Activated naive CD4-positive, alpha-beta T cell treated with anti-CD3 and anti-CD28 coated beads, Interleukin-2, amount 50 U/mL, for 16 hours (primary cell): ENCODE data around the gene TAAR8.
"Not testable (repeated sequence)": the region's sequence is repeated elsewhere in the genome, so short reads cannot be mapped to it uniquely, and the experiment has no call there.

Experiments
- DNase-seq: peaks from one replicate; pipeline ENCODE4 v3.0.0-alpha.2; 2020

Gene TAAR8

GRCh38 chr6:132548746-132549463 is 3.6 kb upstream of the TAAR8 start:
- no peak for DNase-seq

DNA sequence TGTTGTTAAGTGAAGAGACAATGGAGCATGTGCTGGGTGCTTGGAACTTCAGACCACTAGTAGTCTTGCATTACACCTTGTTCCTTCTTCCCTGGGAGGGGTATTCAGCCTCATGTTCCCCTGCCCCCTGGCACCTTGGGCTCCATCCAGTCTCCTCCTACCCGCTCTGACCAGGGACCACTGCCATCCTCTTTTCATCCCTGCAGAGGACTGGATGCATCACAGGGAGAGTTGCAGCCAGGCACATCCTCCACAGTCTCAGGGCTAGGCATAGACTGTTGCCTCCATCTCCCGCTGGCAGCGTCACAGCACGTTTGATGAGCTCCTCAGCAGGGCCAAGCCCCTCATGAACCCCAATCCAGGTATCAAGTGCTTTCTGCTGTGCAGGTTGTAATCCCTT is 1.3 kb upstream of the TAAR8 start:
- DNase-seq = no peak

DNA sequence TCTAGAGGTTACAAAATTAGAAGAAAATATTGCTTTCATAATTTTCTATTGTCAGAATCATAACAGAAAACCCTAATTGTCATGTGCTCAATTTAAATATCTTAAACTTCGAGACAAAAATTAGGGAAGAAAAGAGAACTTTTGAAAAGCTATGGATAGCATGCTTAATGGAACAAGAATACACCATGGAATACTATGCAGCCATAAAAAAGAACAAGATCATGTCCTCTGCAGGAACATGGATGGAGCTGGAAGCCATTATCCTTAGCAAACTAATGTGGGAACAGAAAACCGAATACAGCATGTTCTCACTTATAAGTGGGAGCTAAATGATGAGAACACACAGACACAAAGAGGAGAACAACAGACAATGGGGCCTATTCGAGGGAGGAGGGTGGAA is 7.6 kb downstream of the TAAR8 start:
- DNase-seq = not testable (repeated sequence)

GRCh38 chr6:132566404-132566803 is 13.9 kb downstream of the TAAR8 start:
- DNase-seq = no peak

DNA sequence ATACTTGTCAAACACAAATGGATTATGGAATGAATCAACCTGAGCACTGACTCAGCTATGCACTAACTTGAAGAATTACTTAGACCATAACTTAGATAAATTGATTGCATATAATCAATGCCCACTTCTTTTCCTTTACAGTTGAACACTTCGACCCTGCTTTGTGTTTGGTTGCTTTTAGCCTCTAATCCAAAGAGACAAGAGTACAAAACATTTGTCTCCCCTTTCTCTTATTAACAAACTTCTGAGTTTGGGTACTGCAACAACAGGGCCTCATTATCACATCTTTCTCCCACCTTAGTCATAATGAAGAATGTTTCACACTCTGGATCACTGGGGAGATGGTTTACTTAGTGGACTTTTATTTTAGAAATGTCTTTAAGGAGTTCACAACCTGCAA is 15.1 kb downstream of the TAAR8 start:
- no peak for DNase-seq

DNA sequence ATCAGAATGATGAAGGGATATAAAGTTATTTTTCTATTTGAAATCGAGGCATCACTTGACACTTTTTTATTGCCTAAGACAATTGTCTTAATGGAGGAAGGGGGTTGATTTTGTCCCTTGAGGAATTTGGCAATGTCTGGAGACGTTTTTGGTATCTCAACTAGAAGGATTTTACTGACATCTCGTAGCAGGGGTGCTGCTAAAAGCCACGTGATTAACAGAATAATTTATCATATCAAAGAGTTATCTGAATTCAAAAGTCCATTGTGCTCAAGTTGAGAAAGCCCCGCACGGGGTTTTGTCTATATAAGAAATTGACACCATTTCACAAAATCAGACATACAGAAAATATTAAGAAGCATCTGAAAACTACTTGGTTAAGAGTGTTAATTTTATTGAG is 16.1 kb downstream of the TAAR8 start:
- DNase-seq = no peak

GRCh38 chr6:132569170-132569569 is 16.7 kb downstream of the TAAR8 start:
- DNase-seq = no peak

DNA sequence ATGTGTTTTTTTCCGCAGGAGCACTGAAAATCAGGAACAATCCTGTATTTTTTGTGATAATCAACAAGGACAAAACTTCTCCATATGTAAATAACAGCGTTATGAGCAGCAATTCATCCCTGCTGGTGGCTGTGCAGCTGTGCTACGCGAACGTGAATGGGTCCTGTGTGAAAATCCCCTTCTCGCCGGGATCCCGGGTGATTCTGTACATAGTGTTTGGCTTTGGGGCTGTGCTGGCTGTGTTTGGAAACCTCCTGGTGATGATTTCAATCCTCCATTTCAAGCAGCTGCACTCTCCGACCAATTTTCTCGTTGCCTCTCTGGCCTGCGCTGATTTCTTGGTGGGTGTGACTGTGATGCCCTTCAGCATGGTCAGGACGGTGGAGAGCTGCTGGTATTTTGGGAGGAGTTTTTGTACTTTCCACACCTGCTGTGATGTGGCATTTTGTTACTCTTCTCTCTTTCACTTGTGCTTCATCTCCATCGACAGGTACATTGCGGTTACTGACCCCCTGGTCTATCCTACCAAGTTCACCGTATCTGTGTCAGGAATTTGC is 17.8 kb downstream of the TAAR8 start, which contains the start of gene TAAR6:
Gene TAAR6, plus strand, starts transcription at position 102 of the 557 bp plus-strand sequence. Its CDS starts 0 bp downstream, at position 102.
- DNase-seq = no peak

DNA sequence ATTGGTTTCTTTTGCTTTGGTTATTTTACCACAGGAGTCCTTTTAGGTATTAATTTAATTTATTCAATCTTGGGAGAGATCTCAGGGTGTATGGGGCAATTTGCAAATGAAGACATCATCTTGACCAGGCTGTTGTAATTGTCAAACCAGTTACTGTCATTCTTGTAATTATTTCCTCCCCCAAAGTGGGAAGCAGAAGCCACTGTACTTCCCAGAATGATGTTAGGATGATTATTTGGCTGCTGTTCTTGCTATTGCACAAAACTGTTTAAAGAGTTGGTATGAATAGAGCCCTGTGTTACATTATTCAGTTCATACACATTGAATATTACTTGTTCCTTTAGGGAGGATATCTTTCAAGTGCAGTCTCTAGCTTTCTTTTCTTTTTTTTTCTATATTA is 19.3 kb downstream of the TAAR8 start:
- DNase-seq = no peak

DNA sequence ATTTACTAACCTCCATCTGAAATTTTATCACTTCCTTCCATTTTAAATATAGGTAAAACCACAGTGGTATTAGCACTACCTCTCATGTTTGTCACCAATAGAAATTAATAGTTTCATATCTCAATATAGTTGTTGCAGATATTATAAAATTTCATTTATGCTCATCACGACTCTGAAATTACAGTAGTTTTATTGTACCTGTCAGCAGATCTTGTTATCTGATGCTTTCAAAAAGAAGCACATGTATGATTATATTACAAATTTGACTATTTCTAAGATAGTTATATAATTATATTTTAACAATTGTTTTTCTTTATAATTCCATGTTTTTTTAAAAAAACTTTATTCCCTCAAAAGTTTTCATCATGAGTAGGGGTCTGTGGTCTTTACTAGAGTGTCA is 32.2 kb downstream of the TAAR8 start:
- no peak for DNase-seq

GRCh38 chr6:132587424-132587823 is 35.0 kb downstream of the TAAR8 start:
- DNase-seq = no peak

DNA sequence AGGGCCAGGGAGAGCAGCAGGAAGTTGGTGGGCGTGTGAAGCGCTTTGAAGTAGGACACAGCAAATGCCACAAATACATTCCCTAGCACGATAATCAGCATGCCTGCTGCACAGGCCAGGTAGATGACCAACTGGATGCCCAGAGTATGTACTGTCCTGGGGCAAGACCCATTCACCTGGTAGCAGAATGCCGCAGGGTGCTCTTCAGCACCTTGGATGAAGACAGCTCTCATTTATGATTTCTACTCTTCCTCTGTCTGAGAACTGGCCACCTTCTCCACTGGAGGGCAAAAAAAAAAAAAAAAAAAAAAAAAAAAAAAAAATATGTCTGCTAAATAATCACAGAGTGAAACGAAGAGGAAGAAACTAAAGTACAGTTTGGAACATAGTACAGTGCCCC is 37.0 kb downstream of the TAAR8 start, which contains the start of gene TAAR5:
Gene TAAR5, minus strand, starts transcription at position 288 of the 400 bp plus-strand sequence. Its CDS starts 55 bp downstream, at position 233.
- DNase-seq = no peak

GRCh38 chr6:132590362-132590761 is 37.9 kb downstream of the TAAR8 start:
- no peak for DNase-seq

- no peak for DNase-seq
Observed at GRCh38 chr6:132592855-132593254, 40.4 kb downstream of the TAAR8 start.

DNA sequence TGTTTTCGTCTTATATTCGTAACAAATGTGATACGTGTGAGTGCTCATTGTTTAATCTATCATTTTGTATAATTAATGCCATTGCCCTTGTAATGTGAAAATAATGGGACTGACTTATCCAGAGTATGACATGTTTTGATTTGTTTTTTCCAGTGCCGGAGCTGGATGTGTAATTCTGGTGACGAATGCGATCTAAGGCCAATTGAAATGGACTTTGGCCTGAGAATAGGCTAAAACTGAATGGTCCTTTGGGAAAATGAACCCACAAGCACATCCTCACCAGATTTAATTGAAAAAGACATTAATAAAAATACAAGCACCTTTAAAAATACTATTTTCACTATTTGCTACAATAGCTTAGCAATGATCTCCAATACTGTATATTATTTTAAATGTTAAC is 43.7 kb downstream of the TAAR8 start:
- DNase-seq = no peak

- DNase-seq = no peak
Observed at GRCh38 chr6:132598473-132598872, 46.0 kb downstream of the TAAR8 start.

DNA sequence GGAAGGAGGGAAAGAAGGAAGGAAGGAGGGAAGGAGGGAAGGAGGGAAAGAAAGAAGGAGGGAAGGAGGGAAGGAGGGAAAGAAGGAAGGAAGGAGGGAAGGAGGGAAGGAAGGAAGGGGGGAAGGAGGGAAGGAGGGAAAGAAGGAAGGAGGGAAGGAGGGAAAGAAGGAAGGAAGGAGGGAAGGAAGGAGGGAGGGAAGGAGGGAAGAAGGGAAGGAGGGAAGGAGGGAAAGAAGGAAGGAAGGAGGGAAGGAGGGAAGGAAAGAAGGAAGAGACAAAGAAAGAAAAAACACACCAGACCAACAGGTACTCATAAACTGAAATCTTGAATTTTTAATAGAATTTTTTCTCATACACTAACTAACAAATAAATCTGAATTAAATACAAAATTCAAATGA is 48.4 kb downstream of the TAAR8 start:
- DNase-seq = not testable (repeated sequence)
